Activated CD8-positive, alpha-beta T cell treated with anti-CD3 and anti-CD28 coated beads for 36 hours (primary cell): Measurements from ENCODE around the gene RAB38. TPM values are rescaled to one million over a fixed set of nuclear protein-coding genes. Genes with fewer than 3 reads are reported as not detected.

ENCODE experiments used
- ATAC-seq: fragments of 200-7000 bp; cut with Tn5 transposase; one replicate; pipeline ENCODE4 v1.10.0; 2021; ENCODE audit warnings: mild to moderate bottlenecking, moderate library complexity
- CTCF ChIA-PET: fragments of 350-600 bp; sonication (Branson Sonifier 250); formaldehyde crosslinking; loops from one replicate; lab custom pipeline; 2021; ENCODE audit warnings: antibody characterized with exemption; lab: Charles Lee
- POLR2A ChIA-PET: fragments of 350-600 bp; sonication (Branson Sonifier 250); formaldehyde crosslinking; loops from one replicate; lab custom pipeline; 2021; ENCODE audit warnings: antibody characterized with exemption; lab: Charles Lee
- DNase-seq: peaks from one replicate; pipeline ENCODE4 v3.0.0-alpha.2; 2020
- H3K27ac Mint-ChIP-seq: one replicate; pipeline ENCODE4 v1.8.0; 2021; ENCODE audit warnings: mild to moderate bottlenecking, mixed read lengths
- H3K27me3 Mint-ChIP-seq: one replicate; pipeline ENCODE4 v1.8.0; 2021; ENCODE audit warnings: mixed read lengths
- H3K36me3 Mint-ChIP-seq: one replicate; pipeline ENCODE4 v1.8.0; 2021; ENCODE audit warnings: low read depth, mixed read lengths
- H3K4me1 Mint-ChIP-seq: one replicate; pipeline ENCODE4 v1.8.0; 2021; ENCODE audit warnings: low read depth, mixed read lengths
- H3K4me3 Mint-ChIP-seq: one replicate; pipeline ENCODE4 v1.8.0; 2021; ENCODE audit warnings: mild to moderate bottlenecking, moderate library complexity, mixed read lengths
- H3K9me3 Mint-ChIP-seq: one replicate; pipeline ENCODE4 v1.8.0; 2021; ENCODE audit warnings: mixed read lengths
- intact Hi-C: fragments of 100-400 bp; cut with micrococcal nuclease; formaldehyde crosslinking; loops from one replicate; pipeline ENCODE4 v1.10.0; 2022
- total RNA-seq, 2 experiments: library from RNA; stranded (reverse); gene quantifications; one replicate each; pipeline ENCODE4 v1.2.3, GENCODE V29; 2021
- TF ChIP-seq, protein P1 (sequence below): fragments of 200-600 bp; IDR thresholded peaks from one replicate; pipeline ENCODE4 v1.8.0; 2022; ENCODE audit warnings: antibody characterized with exemption, mild to moderate bottlenecking

The RAB38 gene
- total RNA-seq, 2 experiments from 2014 or later: 3.2 to 3.4 TPM

DNA sequence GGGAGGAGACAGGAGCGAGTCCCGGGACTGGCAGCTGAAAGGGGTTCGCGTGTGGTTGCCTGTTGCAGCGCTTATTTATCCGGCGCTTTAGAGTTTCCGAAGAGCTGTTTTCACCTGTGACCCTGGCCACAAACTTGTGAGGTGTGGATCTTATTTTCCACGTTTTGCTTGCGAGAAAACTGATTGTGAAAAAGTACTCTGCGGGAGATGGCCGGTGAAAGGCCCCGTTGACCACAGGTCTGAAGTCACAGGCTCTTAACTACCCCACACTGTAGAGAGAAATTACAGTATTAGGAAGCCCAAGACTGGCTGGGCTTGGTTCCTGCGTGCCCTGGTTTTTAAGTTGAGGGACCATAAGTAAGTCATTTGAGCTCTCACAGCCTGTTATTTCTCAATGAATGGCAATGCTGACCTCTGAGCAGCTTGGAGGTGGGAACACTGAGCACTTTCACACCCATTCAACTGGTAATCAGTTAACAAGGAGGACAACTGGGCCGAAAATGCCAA, 379 bp upstream of the RAB38 start:
- intact Hi-C loops: loop anchor here (10.0 kb wide), 3 partner anchors 159 to 369 kb away; partner anchors contain the start of gene CTSC
- Mint-ChIP-seq H3K27ac (no peak overlapping the region), H3K36me3 (no peaks in the 10 kb centered on the region), H3K4me1 (peaks cover 46% of the 10 kb centered on the region), H3K9me3 (no peaks in the 10 kb centered on the region), H3K4me3 (peak overlapping the region; percentile 72), H3K27me3 (peaks cover 8% of the 10 kb centered on the region)
- POLR2A ChIA-PET: no interaction called here
- TF ChIP-seq, protein P1, sequence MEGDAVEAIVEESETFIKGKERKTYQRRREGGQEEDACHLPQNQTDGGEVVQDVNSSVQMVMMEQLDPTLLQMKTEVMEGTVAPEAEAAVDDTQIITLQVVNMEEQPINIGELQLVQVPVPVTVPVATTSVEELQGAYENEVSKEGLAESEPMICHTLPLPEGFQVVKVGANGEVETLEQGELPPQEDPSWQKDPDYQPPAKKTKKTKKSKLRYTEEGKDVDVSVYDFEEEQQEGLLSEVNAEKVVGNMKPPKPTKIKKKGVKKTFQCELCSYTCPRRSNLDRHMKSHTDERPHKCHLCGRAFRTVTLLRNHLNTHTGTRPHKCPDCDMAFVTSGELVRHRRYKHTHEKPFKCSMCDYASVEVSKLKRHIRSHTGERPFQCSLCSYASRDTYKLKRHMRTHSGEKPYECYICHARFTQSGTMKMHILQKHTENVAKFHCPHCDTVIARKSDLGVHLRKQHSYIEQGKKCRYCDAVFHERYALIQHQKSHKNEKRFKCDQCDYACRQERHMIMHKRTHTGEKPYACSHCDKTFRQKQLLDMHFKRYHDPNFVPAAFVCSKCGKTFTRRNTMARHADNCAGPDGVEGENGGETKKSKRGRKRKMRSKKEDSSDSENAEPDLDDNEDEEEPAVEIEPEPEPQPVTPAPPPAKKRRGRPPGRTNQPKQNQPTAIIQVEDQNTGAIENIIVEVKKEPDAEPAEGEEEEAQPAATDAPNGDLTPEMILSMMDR: no peak
- CTCF ChIA-PET: interaction anchor here (1.2 kb wide), 1 partner anchor 376 kb away, joined by 5 read pairs; no protein-coding TSS in a partner anchor
- peak; percentile 8 for ATAC-seq
- no peak for DNase-seq

DNA sequence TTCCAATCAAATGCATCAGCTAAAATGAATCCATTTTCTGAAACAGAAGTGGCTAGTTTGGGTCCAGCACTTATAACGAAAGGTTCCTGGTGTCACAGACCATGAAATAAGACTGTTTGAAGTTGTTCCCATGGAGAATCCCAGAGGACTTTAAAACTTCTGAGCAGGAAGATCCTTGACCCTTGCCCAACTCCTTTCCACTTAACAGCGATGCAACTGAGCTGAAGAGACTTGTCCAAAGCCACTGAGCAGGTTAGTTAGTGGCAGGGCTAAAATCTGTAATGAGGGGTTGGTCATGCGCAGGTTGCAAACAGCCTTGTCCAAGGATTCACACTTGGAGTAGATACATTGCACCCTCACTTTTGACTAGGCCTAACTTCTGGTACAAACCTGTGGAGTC, 1.3 kb downstream of the RAB38 start:
- ChIA-PET POLR2A (interaction anchor here (0.7 kb wide), 1 partner anchor 12 kb away, joined by 3 read pairs; no protein-coding TSS in a partner anchor), CTCF (interaction anchor here (0.8 to 1.9 kb wide), 4 partner anchors 31 to 378 kb away, joined by 3 to 4 read pairs (median 3); no protein-coding TSS in a partner anchor)
- no peaks in the 10 kb centered on the region for H3K9me3 Mint-ChIP-seq
- intact Hi-C loops: loop anchor here (10.0 kb wide), 3 partner anchors 161 to 371 kb away; partner anchors contain the start of gene CTSC
- no peaks in the 10 kb centered on the region for H3K36me3 Mint-ChIP-seq
- H3K27ac Mint-ChIP-seq: peak overlapping the region; percentile 79
- peaks cover 31% of the 10 kb centered on the region for H3K4me1 Mint-ChIP-seq
- ATAC-seq (no peak), DNase-seq (no peak)
- H3K4me3 Mint-ChIP-seq: peak overlapping the region; percentile 72
- peaks cover 7% of the 10 kb centered on the region for H3K27me3 Mint-ChIP-seq
- TF ChIP-seq, protein P1: no peak

DNA sequence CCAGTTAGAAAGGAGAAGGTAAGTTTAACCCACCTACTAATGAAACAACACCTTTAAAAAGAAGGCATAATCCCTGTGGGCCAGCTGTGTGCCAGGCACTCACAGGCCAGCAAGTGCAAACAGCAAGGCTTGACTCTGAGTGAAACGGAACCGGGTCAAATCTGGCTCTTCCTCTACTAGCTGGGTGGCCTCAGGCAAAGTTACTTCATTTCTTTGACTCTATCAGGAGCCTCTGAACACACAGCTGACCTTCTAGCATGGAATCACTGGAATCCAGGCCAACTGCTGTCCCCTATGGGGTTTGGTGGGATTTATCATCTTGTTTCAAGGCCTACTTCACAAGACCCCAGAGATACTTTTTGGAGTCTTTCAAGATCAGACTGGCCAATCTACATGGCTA, 3.3 kb downstream of the RAB38 start:
- CTCF ChIA-PET: interaction anchor here (1.1 to 2.4 kb wide), 3 partner anchors 60 to 371 kb away, joined by 5 to 7 read pairs (median 6); no protein-coding TSS in a partner anchor
- Mint-ChIP-seq H3K4me3 (no peak overlapping the region), H3K27me3 (peaks cover 4% of the 10 kb centered on the region), H3K9me3 (no peaks in the 10 kb centered on the region), H3K36me3 (no peaks in the 10 kb centered on the region), H3K27ac (no peak overlapping the region), H3K4me1 (peaks cover 21% of the 10 kb centered on the region)
- no peak for DNase-seq
- ATAC-seq: no peak
- intact Hi-C loops: loop anchor here (10.0 kb wide), 3 partner anchors 163 to 373 kb away; partner anchors contain the start of gene CTSC
- TF ChIP-seq, protein P1: no peak
- POLR2A ChIA-PET: no interaction called here

DNA sequence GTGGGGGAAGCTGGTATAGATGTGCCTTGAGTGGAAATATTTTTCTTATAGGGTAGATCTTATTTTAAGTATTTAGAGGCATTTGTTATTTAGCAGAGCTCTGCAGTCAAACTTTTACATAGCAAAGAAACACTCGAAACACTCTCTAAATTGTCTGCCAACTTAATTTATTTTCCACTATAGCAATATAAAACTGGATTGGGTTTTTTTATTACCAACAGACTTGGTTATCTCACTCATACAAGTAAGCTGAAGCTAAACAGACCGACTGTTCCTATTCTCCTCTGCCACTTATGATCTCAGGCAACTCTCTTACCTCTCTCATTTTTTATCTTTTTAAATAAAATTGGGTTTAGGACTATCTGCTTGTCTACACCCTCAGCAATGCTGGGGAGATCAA, 4.6 kb downstream of the RAB38 start:
- no peak overlapping the region for H3K27ac Mint-ChIP-seq
- H3K4me3 Mint-ChIP-seq: no peak overlapping the region
- POLR2A ChIA-PET: no interaction called here
- H3K36me3 Mint-ChIP-seq: no peaks in the 10 kb centered on the region
- intact Hi-C loops: loop anchor here (10.0 kb wide), 3 partner anchors 164 to 374 kb away; partner anchors contain the start of gene CTSC
- H3K27me3 Mint-ChIP-seq: no peaks in the 10 kb centered on the region
- no peaks in the 10 kb centered on the region for H3K9me3 Mint-ChIP-seq
- peaks cover 21% of the 10 kb centered on the region for H3K4me1 Mint-ChIP-seq
- no peak for ATAC-seq
- CTCF ChIA-PET: interaction anchor here (2.0 to 2.4 kb wide), 2 partner anchors 62 to 154 kb away, joined by 6 to 7 read pairs; no protein-coding TSS in a partner anchor
- no peak for DNase-seq
- TF ChIP-seq, protein P1: no peak

DNA sequence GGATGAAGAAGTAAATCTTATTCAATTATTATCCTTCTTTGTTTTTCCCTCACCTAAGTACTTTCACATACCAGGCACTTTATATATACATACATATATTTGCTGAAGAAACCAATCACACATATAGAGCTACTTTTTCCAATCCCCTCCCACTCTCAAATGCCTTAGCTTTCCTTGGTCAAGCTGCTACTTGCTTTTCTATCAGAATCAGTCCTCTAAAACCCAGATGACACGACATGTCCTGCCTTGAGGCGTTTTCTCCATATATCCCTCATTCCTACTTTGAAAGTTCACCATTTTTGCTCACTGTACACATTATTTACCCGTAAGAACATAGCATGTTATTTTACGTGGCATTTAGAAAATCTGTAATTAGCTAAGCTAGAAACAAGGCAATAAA, 5.4 kb downstream of the RAB38 start:
- Mint-ChIP-seq H3K27me3 (no peaks in the 10 kb centered on the region), H3K36me3 (no peaks in the 10 kb centered on the region), H3K27ac (no peak overlapping the region), H3K4me1 (peaks cover 17% of the 10 kb centered on the region), H3K4me3 (no peak overlapping the region), H3K9me3 (no peaks in the 10 kb centered on the region)
- TF ChIP-seq, protein P1: no peak
- intact Hi-C loops: loop anchor here (10.0 kb wide), 3 partner anchors 165 to 375 kb away; partner anchors contain the start of gene CTSC
- no peak for DNase-seq
- POLR2A ChIA-PET: interaction anchor here (1.0 kb wide), 1 partner anchor 20 kb away, joined by 3 read pairs; no protein-coding TSS in a partner anchor
- ATAC-seq: no peak
- CTCF ChIA-PET: interaction anchor here (2.0 kb wide), 1 partner anchor 153 kb away, joined by 6 read pairs; no protein-coding TSS in a partner anchor
